HG02678 (cell line): ENCODE results near the gene ZNRD2.
A peak's percentile ranks its signal among the peaks of the same experiment; 100 is the strongest.

Experiments used
- ATAC-seq: cut with Tn5 transposase; IDR thresholded peaks from one replicate; pipeline ENCODE4 v1.9.1; 2021; ENCODE audit warnings: mild to moderate bottlenecking, moderate library complexity; ENCODE audit not compliant: unreplicated experiment

Gene ZNRD2

DNA sequence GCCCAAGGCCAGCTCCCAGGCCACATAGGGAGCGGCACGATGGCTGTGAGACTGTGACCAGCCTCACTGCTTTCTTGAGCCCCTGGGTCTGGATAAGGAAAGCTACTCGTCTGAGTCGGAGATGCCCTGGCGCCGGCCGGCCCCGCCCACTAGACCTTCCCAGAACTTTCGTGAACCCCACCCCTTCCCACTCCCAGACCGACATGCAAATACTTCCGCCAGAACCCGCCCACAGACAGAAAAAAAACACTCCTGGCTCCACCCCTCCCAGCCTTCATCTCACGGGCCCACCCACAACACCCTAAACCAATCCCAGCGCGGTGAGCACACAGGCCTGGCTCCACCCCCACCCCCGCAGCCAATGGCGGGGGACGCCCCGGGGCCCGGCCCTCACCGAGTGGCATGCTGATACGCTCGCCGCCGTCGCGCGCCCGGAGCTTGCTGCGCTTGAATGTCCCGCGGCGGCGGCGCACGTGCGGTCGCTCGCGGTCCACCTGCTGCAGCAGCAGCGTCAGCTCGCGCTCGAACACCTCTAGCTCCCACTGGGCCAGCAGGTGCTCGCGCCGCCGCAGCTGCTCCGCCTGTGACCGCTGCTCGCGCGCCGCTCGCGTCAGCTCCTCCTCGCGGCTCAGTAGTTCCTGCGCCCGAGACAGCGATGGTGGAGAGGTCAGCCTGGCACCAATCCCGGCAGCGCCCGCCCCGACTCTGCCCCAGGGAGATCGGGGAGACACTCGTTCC lies 36.8 kb downstream of the ZNRD2 start:
- no peak for ATAC-seq

- no peak for ATAC-seq
These were observed 37.5 kb downstream of the ZNRD2 start for GRCh38 chr11:65607614-65608426.

DNA sequence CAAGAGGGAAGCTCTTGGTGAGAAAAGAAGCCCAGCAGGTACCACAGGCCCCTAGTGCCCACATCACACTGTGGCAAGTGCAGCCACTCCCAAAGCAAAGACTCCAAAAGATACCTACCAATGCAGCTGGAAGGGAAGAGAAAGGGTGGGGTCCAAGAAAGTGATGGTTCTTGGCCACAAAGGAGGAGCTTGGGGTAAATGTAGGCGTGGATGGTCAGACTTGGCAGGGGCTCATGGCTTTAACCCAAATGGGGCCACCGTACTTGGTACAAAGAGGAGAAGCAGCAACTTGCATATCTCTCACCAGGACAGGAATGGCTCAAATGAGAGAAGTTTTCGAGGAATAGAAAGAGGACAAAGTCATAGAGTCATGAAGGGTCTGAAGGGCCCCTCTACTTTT lies 39.0 kb downstream of the ZNRD2 start:
- ATAC-seq = no peak

GRCh38 chr11:65609665-65610064 lies 39.4 kb downstream of the ZNRD2 start:
- no peak for ATAC-seq

GRCh38 chr11:65610404-65610803 lies 40.1 kb downstream of the ZNRD2 start:
- no peak for ATAC-seq

DNA sequence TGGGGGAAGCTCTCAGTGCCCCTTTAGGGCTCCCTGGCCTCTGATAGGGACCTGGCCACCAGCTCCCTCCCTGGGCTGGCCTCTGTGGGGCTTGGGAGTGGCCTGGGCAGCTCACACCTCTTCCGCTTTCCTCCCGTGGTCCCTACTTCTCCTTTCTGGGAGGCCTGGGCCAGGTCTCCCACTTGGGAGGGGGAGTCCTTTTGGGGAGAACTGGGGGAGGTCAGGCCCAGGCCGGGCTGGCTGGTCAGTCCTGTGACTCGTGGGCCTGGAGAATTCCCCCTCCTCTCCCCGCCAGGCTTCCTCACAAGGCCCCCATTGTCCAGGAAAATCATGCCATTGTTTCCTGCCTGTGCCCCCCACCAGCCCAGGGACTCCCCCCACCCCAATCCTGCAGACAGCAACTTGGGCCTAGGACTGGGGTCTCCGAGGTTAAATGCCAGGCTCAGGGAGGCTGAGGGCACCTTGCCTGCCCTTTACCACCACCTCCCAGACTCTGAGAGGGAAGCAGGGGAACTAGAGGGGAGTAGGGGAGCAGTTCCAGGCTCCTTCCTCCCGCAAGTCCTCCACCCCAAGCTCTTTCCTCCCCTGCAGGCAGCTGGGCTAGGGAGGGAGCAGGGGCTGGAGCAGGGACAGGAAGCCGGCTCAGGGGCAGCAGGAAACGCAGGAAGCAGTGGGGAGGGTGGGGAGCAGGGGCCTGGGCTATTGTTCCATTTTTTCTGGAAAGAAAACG lies 40.9 kb downstream of the ZNRD2 start:
- ATAC-seq = no peak

DNA sequence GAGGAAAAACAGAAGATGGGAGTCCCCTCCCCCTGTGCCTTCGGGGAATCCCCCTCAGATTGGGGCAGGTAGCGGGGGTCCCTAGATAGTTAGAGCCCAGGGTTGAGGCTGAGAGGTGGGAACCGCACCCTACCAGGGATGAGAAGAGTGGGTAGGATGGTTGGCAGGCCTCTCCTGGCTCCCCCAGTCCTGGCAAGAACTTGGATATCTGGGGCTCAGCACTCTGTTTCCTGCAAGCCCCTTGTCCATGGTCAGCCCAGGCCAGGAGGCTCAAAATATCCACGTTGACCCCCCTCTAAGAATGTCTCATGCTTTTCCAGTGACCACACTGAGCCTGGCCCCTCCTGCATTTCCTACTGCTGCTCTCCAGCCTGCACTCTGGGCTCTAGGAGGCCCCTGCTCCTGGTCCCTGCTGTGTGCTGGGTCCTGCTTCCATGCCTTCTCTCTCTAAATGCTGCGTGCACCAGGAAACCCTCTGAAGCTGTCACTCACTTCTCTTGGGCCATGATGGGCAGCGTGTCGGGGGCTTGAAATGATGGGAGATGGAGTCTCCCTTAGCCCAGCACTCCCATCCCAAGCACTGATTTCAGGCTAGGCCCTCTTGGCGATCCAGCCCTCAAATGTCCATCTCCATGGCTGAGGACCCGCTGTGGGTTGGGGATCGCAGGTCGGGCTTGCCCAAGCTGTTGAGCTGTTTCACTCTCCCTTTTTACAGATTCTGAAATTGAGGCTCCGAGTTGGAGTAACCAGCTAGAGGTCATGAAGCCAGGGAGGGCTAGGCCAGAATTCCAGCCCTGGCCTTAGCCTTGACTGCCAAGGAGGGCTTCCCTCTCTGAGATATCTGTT lies 41.7 kb downstream of the ZNRD2 start:
- ATAC-seq = no peak

DNA sequence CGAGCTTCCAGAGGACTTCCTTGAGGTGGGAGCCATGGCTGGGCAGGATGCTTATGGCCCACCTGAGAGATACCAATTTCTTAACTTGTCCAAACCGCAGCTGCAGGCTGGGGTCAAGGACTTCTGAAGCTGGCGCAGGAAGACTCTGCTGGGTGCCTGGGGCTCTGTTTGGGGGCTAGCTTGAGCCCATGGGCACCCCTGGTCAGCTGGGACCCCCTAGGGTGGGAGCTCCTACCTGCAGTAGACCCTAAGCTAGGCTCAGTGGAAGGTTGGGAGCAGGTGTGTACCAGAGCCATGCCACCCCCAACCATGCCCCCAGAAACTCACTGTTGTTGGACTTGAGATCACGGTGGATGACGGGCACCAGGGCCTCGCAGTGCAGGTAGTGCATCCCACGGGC lies 42.4 kb downstream of the ZNRD2 start:
- no peak for ATAC-seq

DNA sequence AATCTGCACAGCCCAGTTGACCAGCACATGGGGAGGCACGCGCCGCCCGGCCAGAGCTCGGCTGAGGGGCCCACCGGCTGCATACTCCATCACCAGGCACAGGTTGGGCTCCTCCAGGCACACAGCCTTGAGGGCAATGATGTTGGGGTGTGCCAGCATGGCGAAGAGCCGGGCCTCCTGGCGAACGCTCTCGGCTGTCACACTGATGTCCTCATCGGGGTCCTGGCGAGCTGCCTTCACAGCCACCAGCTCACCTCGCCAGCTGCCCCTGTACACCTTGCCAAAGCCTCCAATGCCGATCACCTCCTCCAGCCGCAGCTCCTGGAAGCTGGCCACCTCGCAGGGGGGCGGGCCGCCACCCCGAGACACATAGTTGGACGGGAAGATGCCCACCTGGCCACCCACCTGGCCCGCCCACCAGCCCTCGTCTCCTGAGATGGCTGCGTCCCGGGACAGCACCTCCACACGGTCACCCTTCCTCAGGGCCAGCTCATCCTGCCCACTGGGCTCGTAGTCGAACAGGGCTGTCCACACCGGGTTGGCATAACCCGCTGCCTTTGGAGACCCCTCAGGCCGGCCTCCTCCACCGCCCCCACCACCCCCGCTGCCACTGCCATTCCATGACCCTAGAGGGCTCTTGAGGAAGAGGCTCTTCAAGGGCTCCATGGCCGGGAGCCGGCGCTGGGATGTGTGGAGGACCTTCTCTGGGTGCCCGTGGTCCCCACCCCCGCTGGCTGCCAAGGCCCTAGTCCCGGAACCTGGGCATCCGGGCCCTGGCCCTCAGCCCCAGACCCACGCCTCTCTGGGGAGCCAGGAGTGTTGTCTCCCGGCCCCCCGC lies 43.0 kb downstream of the ZNRD2 start:
- ATAC-seq = no peak

DNA sequence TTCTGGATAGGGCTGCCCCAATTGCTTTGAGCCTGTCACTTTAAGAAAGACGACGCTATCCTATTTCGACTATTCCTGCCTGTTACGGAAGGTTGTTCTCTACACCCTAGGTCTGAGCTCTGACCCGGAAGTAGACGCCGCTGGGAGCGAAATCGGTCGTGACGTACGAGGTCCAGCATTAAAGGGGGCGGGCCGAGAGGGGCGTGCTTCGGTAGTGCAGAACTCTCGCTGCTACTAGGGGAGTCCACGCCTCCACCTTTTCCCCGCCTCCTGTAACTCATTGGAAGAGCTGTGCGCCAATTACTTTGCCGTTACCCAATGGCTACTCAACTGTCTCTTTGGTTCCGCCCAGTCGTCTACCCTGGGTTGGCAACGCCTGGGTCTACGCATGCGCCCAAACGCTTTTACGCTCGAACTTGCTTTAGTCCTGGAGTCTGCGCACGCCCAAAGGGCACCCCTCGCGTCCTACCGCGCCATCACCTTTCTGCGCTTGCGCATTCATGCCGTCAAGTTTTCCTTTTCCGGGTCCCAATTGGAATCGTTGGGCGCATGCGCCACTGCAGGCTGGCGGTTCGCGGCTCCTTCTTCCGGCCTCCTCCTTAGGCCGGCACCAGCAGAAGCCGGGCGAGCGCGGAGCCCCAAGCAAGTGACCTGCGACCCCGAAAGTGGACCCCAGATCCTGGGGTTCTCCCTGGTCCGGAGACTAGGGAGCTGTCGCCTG lies 45.1 kb downstream of the ZNRD2 start, which contains the start of gene PCNX3:
Gene PCNX3 (plus strand): TSS at position 548 of the 721 bp plus-strand sequence. CDS start 536 bp downstream, outside the sequence.
- peak; percentile 81 for ATAC-seq

- no peak for ATAC-seq
These were observed 45.8 kb downstream of the ZNRD2 start for GRCh38 chr11:65615950-65616574.

GRCh38 chr11:65616575-65617001 lies 46.3 kb downstream of the ZNRD2 start:
- no peak for ATAC-seq

DNA sequence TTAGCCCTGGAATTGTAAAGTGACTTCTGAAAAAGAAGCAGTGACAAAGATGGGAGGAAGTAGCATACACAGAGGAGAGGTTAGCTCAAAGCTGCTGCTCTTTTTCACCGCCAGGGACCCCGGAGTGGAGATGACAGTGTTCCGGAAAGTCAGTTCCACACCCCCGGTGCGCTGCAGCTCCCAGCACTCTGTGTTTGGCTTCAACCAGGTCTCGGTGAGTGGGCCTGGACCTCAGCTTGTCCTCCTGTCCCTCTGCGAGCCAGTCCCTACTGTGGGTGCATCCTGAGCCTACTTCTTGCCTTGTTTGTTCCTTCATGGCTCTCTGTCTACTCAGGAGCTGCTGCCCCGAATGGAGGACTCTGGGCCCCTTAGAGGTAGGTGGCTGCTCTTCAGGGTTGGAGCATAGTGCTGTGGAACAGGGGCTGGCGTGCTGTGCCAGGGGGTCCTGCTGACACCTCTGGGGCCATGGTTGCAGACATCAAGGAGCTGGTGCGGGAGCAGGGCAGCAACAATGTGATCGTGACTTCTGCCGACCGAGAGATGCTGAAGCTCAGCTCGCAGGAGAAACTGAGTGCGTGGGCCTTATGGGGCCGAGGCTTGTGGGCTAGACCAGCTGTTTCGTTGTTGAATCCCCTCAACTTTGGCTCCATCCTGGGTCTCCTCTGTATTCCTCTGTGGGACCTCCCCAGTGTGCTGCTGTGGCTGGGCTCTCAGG lies 47.0 kb downstream of the ZNRD2 start:
- no peak for ATAC-seq

DNA sequence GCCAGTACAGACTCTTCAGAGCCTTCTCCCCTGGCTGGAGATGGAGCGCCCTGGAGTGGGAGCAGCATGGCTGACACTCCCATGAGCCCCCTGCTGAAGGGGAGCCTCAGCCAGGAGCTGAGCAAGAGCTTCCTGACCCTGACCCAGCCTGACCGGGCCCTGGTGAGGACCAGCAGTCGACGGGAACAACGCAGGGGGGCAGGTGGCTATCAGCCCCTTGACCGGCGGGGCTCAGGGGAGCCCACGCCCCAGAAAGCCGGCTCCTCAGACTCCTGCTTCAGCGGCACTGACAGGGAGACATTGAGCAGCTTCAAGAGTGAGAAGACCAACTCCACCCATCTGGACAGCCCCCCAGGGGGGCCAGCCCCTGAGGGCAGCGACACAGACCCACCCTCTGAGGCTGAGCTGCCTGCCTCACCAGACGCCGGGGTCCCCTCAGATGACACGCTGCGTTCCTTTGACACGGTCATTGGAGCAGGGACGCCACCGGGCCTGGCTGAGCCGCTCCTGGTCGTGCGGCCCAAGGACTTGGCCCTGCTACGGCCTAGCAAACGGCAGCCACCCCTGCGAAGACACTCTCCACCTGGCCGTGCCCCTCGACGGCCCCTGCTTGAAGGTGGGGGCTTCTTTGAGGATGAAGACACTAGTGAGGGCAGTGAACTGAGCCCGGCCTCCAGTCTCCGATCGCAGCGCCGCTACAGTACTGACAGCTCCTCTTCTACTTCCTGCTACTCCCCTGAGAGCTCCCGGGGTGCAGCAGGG lies 47.9 kb downstream of the ZNRD2 start:
- no peak for ATAC-seq

- ATAC-seq = no peak
These were observed 48.5 kb downstream of the ZNRD2 start for GRCh38 chr11:65618763-65619162.

DNA sequence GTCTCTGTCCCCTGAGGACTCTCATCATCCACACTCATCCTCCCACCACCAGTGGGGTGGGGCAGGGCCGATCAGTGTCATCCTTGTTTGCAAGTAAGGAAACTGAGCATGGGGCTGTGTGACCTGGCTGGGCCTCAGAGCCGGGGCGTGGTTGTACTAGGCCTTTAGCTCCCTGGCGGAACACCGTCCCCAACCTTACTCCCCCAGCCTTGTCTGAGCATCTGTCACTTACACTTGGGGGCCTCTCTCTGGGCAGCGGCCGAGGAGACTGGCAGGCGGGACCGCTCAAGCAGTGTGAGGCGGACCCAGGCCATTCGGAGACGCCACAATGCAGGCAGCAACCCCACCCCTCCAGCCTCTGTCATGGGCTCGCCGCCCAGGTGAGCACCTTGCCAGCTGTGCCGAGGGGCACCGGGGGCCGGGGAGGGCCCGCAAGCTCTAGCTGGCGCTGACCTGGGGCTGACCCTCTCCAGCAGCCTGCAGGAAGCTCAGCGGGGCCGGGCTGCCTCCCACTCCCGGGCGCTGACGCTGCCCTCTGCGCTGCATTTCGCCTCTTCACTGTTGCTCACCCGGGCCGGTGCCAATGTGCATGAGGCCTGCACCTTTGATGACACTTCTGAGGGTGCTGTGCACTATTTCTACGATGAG lies 49.1 kb downstream of the ZNRD2 start:
- ATAC-seq = no peak

GRCh38 chr11:65620666-65621065 lies 50.4 kb downstream of the ZNRD2 start:
- ATAC-seq = no peak
